ENCODE measurements around the gene WWOX. TPM values are rescaled to one million over a fixed set of nuclear protein-coding genes. Genes with fewer than 3 reads are reported as not detected.

The WWOX gene
- total RNA-seq, 2 donors from 2014 or later: 30.0 to 35.4 TPM

GRCh38 chr16:79097166-79097565 lies 997.7 kb downstream of the WWOX start:
- Histone ChIP-seq H3K27ac (ENCODE audit: low read depth, low read length) (no peak overlapping the region), H3K4me1 (ENCODE audit: control insufficient read depth, insufficient read depth, low read length) (no peaks in the 10 kb centered on the region), H3K4me3 (ENCODE audit: low read length) (no peak overlapping the region), H3K9ac (ENCODE audit: extremely low read depth, low read length, poor library complexity, severe bottlenecking) (no peak overlapping the region), H3K9me3 (ENCODE audit: control insufficient read depth, low read length) (no peaks in the 10 kb centered on the region), H3K27me3 (ENCODE audit: control insufficient read depth, insufficient read depth, low read length, poor library complexity, severe bottlenecking) (peaks cover 44% of the 10 kb centered on the region), H3K36me3 (ENCODE audit: control insufficient read depth, insufficient read depth, low read length) (no peaks in the 10 kb centered on the region)
- 84 to 95% methylated on average over 7 of the region's 7 CpGs for WGBS, 2 experiments (ENCODE audit: insufficient coverage in 1 of 2, insufficient read length in 1 of 2)
- H3K4me3 Mint-ChIP-seq: no peak overlapping the region
- H3K27me3 Mint-ChIP-seq (ENCODE audit: insufficient read depth): peaks cover 51% of the 10 kb centered on the region
- no peak for TF ChIP-seq CTCF (conservative IDR thresholded peaks at IDR 0.05)
- no peak for DNase-seq
- no peak overlapping the region for H3K27ac Mint-ChIP-seq
- H3K36me3 Mint-ChIP-seq (ENCODE audit: low read depth): no peaks in the 10 kb centered on the region
- no peaks in the 10 kb centered on the region for H3K9me3 Mint-ChIP-seq
- peaks cover 20% of the 10 kb centered on the region for H3K4me1 Mint-ChIP-seq

- peaks cover 57% of the 10 kb centered on the region for H3K27me3 Mint-ChIP-seq (ENCODE audit: insufficient read depth)
These were observed 998.3 kb downstream of the WWOX start for GRCh38 chr16:79097771-79098170.

GRCh38 chr16:79098907-79099306 lies 999.5 kb downstream of the WWOX start:
- Histone ChIP-seq H3K9me3 (ENCODE audit: control insufficient read depth, low read length) (no peaks in the 10 kb centered on the region), H3K9ac (ENCODE audit: extremely low read depth, low read length, poor library complexity, severe bottlenecking) (no peak overlapping the region), H3K36me3 (ENCODE audit: control insufficient read depth, insufficient read depth, low read length) (no peaks in the 10 kb centered on the region), H3K27ac (ENCODE audit: low read depth, low read length) (no peak overlapping the region), H3K4me3 (ENCODE audit: low read length) (no peak overlapping the region), H3K4me1 (ENCODE audit: control insufficient read depth, insufficient read depth, low read length) (no peaks in the 10 kb centered on the region), H3K27me3 (ENCODE audit: control insufficient read depth, insufficient read depth, low read length, poor library complexity, severe bottlenecking) (peaks cover 60% of the 10 kb centered on the region)
- no peak for TF ChIP-seq CTCF (conservative IDR thresholded peaks at IDR 0.05)
- Mint-ChIP-seq H3K27ac (no peak overlapping the region), H3K36me3 (ENCODE audit: low read depth) (no peaks in the 10 kb centered on the region), H3K27me3 (ENCODE audit: insufficient read depth) (peaks cover 65% of the 10 kb centered on the region), H3K4me1 (peaks cover 20% of the 10 kb centered on the region), H3K9me3 (no peaks in the 10 kb centered on the region), H3K4me3 (no peak overlapping the region)
- 92% methylated on average over 3 of the region's 3 CpGs; no CpG with 5 or more reads in 1 of the 2 experiments for WGBS, 2 experiments (ENCODE audit: insufficient coverage in 1 of 2, insufficient read length in 1 of 2)
- no peak for DNase-seq

More at GRCh38 chr16:79097771-79098170, 998.3 kb downstream of the WWOX start:
- Histone ChIP-seq H3K4me3 (ENCODE audit: low read length) (no peak overlapping the region), H3K36me3 (ENCODE audit: control insufficient read depth, insufficient read depth, low read length) (no peaks in the 10 kb centered on the region), H3K9ac (ENCODE audit: extremely low read depth, low read length, poor library complexity, severe bottlenecking) (no peak overlapping the region), H3K9me3 (ENCODE audit: control insufficient read depth, low read length) (no peaks in the 10 kb centered on the region), H3K4me1 (ENCODE audit: control insufficient read depth, insufficient read depth, low read length) (no peaks in the 10 kb centered on the region), H3K27ac (ENCODE audit: low read depth, low read length) (no peak overlapping the region), H3K27me3 (ENCODE audit: control insufficient read depth, insufficient read depth, low read length, poor library complexity, severe bottlenecking) (peaks cover 50% of the 10 kb centered on the region)
- no peak for DNase-seq
- 91 to 92% methylated on average over 6 to 7 of the region's 7 CpGs for WGBS, 2 experiments (ENCODE audit: insufficient coverage in 1 of 2, insufficient read length in 1 of 2)
- H3K27ac Mint-ChIP-seq: no peak overlapping the region
- H3K4me1 Mint-ChIP-seq: peaks cover 20% of the 10 kb centered on the region
- H3K36me3 Mint-ChIP-seq (ENCODE audit: low read depth): no peaks in the 10 kb centered on the region
- no peak for TF ChIP-seq CTCF (conservative IDR thresholded peaks at IDR 0.05)
- H3K9me3 Mint-ChIP-seq: no peaks in the 10 kb centered on the region
- H3K4me3 Mint-ChIP-seq: no peak overlapping the region

All from endodermal cell (in vitro differentiated cells).